Neural progenitor cell (in vitro differentiated cells): ENCODE results near the gene SLC11A2. TPM values are rescaled to one million over a fixed set of nuclear protein-coding genes. Genes with fewer than 3 reads are reported as not detected.

Experiments
- DNase-seq: peaks from one replicate; pipeline ENCODE4 v3.0.0-alpha.2; 2016; ENCODE audit warnings: low spot score
- H2AFZ ChIP-seq: fragments of 200-600 bp; sonication (generic); replicated peaks from 2 replicates; pipeline ENCODE4 v1.6.1; 2016; ENCODE audit warnings: antibody characterized with exemption
- H3F3A ChIP-seq: fragments of 200-600 bp; sonication (generic); 2 replicates; pipeline ENCODE4 v1.6.1; 2016; ENCODE audit warnings: antibody characterized with exemption, low read depth
- H3K27ac ChIP-seq: fragments of 200-600 bp; sonication (generic); 2 replicates; pipeline ENCODE4 v1.5.1; 2016; ENCODE audit warnings: mild to moderate bottlenecking
- H3K27me3 ChIP-seq: fragments of 200-600 bp; sonication (generic); 2 replicates; pipeline ENCODE4 v1.6.1; 2016; ENCODE audit warnings: mild to moderate bottlenecking, moderate library complexity
- H3K36me3 ChIP-seq: fragments of 200-600 bp; sonication (generic); 2 replicates; pipeline ENCODE4 v1.5.1; 2016
- H3K4me1 ChIP-seq: fragments of 200-600 bp; sonication (generic); 2 replicates; pipeline ENCODE4 v1.6.1; 2016; ENCODE audit warnings: mixed run types
- H3K4me2 ChIP-seq: fragments of 200-600 bp; sonication (generic); 2 replicates; pipeline ENCODE4 v1.6.1; 2016
- H3K4me3 ChIP-seq: fragments of 200-600 bp; sonication (generic); 2 replicates; pipeline ENCODE4 v1.5.1; 2016
- H3K79me2 ChIP-seq: fragments of 200-600 bp; sonication (generic); 2 replicates; pipeline ENCODE4 v1.6.1; 2016; ENCODE audit warnings: low read depth
- H3K9ac ChIP-seq: fragments of 200-600 bp; sonication (generic); 2 replicates; pipeline ENCODE4 v1.6.1; 2016
- H3K9me3 ChIP-seq: fragments of 200-600 bp; sonication (generic); 2 replicates; pipeline ENCODE4 v1.5.1; 2016; ENCODE audit warnings: low read depth
- H4K20me1 ChIP-seq: fragments of 200-600 bp; sonication (generic); 2 replicates; pipeline ENCODE4 v1.6.1; 2016; ENCODE audit warnings: low read depth
- H3K27ac Mint-ChIP-seq: 3 replicates; pipeline ENCODE4 v1.8.0; 2021; ENCODE audit warnings: mixed read lengths
- H3K27me3 Mint-ChIP-seq: 2 replicates; pipeline ENCODE4 v1.8.0; 2022; ENCODE audit warnings: low read depth, mild to moderate bottlenecking, inconsistent platforms, moderate library complexity, mixed read lengths; ENCODE audit not compliant: insufficient read depth
- H3K36me3 Mint-ChIP-seq: 3 replicates; pipeline ENCODE4 v1.8.0; 2021; ENCODE audit warnings: mixed read lengths
- H3K4me1 Mint-ChIP-seq: 3 replicates; pipeline ENCODE4 v1.8.0; 2021; ENCODE audit warnings: mixed read lengths
- H3K4me3 Mint-ChIP-seq: 3 replicates; pipeline ENCODE4 v1.8.0; 2021; ENCODE audit warnings: mild to moderate bottlenecking, moderate library complexity, mixed read lengths
- H3K9me3 Mint-ChIP-seq: 3 replicates; pipeline ENCODE4 v1.8.0; 2020; ENCODE audit warnings: mixed read lengths
- EZH2 ChIP-seq: fragments of 200-600 bp; sonication (generic); IDR thresholded peaks from 2 replicates; pipeline ENCODE4 v1.6.1; 2017; ENCODE audit warnings: antibody characterized with exemption, mild to moderate bottlenecking, moderate library complexity
- EZH2phosphoT487 ChIP-seq: fragments of 200-600 bp; sonication (generic); IDR thresholded peaks from 2 replicates; pipeline ENCODE4 v1.6.1; 2017; ENCODE audit warnings: antibody characterized with exemption
- total RNA-seq: library from RNA; depleted of rRNA; stranded (reverse); fragments of >200 nt; gene quantifications from 2 replicates; pipeline ENCODE4 v1.2.3, GENCODE V29; 2015; ENCODE audit warnings: low replicate concordance
- TF ChIP-seq, protein P1 (sequence below): fragments of 200-600 bp; sonication (generic); IDR thresholded peaks from 2 replicates; pipeline ENCODE4 v1.5.1; 2017; ENCODE audit warnings: antibody characterized with exemption, mild to moderate bottlenecking

SLC11A2 gene
- total RNA-seq, 1 donor from 2014 or later: 62.7 TPM

DNA sequence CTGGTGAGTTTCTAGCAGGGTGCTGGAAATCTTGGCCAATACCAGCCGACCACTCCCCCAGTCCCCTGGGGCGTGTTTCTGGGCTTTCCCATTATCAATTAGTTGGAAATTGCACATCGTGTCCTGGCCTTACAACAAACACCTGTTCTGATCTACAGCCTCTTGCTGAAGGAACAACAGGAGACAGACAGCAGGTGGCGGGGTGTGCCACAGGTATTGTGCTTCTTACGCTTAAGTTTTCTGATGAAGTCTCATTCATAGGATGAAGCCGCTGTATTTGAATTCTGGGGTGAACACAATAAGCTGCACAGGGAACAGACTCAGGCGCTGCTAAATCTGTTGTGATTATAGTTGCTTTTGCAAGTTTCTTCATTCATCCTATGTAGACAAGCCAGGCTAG, 73.1 kb downstream of the SLC11A2 start:
- no peak overlapping the region for H2AFZ ChIP-seq
- no peaks in the 10 kb centered on the region for H3K36me3 ChIP-seq
- no peaks in the 10 kb centered on the region for H3K27me3 ChIP-seq
- no peak overlapping the region for H3K27ac ChIP-seq
- no peaks in the 10 kb centered on the region for H3F3A ChIP-seq
- H3K4me2 ChIP-seq: no peak overlapping the region
- no peak overlapping the region for H3K9ac ChIP-seq
- H3K4me3 ChIP-seq: no peak overlapping the region
- Mint-ChIP-seq H3K4me1 (no peaks in the 10 kb centered on the region), H3K27ac (no peak overlapping the region), H3K4me3 (no peak overlapping the region), H3K36me3 (no peaks in the 10 kb centered on the region), H3K27me3 (no peaks in the 10 kb centered on the region), H3K9me3 (no peaks in the 10 kb centered on the region)
- no peaks in the 10 kb centered on the region for H3K4me1 ChIP-seq
- no peaks in the 10 kb centered on the region for H3K9me3 ChIP-seq
- no peaks in the 10 kb centered on the region for H3K79me2 ChIP-seq
- TF ChIP-seq EZH2 (no peak), EZH2phosphoT487 (no peak)
- TF ChIP-seq, protein P1, sequence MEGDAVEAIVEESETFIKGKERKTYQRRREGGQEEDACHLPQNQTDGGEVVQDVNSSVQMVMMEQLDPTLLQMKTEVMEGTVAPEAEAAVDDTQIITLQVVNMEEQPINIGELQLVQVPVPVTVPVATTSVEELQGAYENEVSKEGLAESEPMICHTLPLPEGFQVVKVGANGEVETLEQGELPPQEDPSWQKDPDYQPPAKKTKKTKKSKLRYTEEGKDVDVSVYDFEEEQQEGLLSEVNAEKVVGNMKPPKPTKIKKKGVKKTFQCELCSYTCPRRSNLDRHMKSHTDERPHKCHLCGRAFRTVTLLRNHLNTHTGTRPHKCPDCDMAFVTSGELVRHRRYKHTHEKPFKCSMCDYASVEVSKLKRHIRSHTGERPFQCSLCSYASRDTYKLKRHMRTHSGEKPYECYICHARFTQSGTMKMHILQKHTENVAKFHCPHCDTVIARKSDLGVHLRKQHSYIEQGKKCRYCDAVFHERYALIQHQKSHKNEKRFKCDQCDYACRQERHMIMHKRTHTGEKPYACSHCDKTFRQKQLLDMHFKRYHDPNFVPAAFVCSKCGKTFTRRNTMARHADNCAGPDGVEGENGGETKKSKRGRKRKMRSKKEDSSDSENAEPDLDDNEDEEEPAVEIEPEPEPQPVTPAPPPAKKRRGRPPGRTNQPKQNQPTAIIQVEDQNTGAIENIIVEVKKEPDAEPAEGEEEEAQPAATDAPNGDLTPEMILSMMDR: no peak
- no peak for DNase-seq
- no peaks in the 10 kb centered on the region for H4K20me1 ChIP-seq

DNA sequence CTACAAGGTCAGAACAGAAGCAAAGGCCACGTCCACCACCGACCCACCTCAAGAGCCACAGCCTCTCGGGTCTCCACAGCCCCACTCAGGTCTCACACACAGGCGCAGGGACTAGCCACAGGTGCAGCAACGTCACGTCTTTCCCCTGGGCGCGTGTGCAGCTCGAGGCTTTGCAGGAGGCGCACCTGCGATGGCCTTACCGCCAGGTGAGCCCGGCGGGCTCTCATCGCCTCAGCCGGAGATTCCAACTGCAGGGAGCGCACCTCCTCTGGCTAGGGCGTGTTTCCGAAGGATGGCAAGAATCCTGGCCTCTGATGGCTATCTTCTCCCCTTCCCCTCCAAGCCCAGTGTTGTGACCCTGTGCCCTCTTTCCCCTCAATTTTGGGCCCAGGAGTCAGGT, 73.7 kb downstream of the SLC11A2 start, which contains the start of gene HIGD1C:
Gene HIGD1C (plus strand): TSS at position 35 of the 400 bp plus-strand sequence. CDS start 1,455 bp downstream, outside the sequence.
- H3K27me3 ChIP-seq: no peaks in the 10 kb centered on the region
- no peak for DNase-seq
- Mint-ChIP-seq H3K27ac (no peak within 1 kb of the TSS), H3K36me3 (no peaks in the 10 kb centered on the region), H3K27me3 (no peaks in the 10 kb centered on the region), H3K4me1 (no peaks in the 10 kb centered on the region), H3K4me3 (no peak within 1 kb of the TSS), H3K9me3 (no peaks in the 10 kb centered on the region)
- no peak within 1 kb of the TSS for H3K9ac ChIP-seq
- H2AFZ ChIP-seq: no peak within 1 kb of the TSS
- H4K20me1 ChIP-seq: no peaks in the 10 kb centered on the region
- no peaks in the 10 kb centered on the region for H3K9me3 ChIP-seq
- no peaks in the 10 kb centered on the region for H3F3A ChIP-seq
- no peaks in the 10 kb centered on the region for H3K4me1 ChIP-seq
- H3K4me2 ChIP-seq: no peak within 1 kb of the TSS
- H3K79me2 ChIP-seq: no peaks in the 10 kb centered on the region
- H3K36me3 ChIP-seq: no peaks in the 10 kb centered on the region
- H3K27ac ChIP-seq: no peak within 1 kb of the TSS
- no peak within 1 kb of the TSS for H3K4me3 ChIP-seq
- TF ChIP-seq, protein P1: no peak

DNA sequence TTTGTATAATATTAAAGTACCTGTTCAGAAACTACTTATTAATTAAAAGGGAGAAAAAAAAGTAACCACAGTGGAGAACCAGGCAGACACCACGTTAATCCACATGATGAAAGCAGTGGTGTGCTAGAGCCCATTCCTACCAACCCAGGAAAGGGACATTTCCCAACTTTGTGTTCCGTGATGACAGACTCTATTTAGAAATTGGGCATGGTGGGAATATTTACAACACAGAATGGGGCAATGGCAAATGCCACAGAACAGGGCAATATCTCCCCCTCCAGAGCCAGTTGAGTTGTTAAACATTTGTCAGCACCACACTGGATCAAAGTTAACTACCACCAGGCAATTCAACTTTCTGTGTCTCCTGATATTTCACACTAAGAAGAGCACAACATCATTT, 75.1 kb downstream of the SLC11A2 start:
- Histone ChIP-seq H3K27ac (no peak overlapping the region), H3K79me2 (no peaks in the 10 kb centered on the region), H3F3A (no peaks in the 10 kb centered on the region), H3K9ac (no peak overlapping the region), H2AFZ (no peak overlapping the region), H3K4me3 (no peak overlapping the region), H4K20me1 (no peaks in the 10 kb centered on the region), H3K36me3 (no peaks in the 10 kb centered on the region), H3K9me3 (no peaks in the 10 kb centered on the region), H3K27me3 (no peaks in the 10 kb centered on the region), H3K4me1 (no peaks in the 10 kb centered on the region), H3K4me2 (no peak overlapping the region)
- H3K9me3 Mint-ChIP-seq: peaks cover 3% of the 10 kb centered on the region
- no peak overlapping the region for H3K27ac Mint-ChIP-seq
- no peaks in the 10 kb centered on the region for H3K27me3 Mint-ChIP-seq
- no peak overlapping the region for H3K4me3 Mint-ChIP-seq
- no peak for TF ChIP-seq EZH2
- TF ChIP-seq, protein P1: no peak
- no peak for TF ChIP-seq EZH2phosphoT487
- DNase-seq: no peak
- H3K4me1 Mint-ChIP-seq: no peaks in the 10 kb centered on the region
- no peaks in the 10 kb centered on the region for H3K36me3 Mint-ChIP-seq
